CD14-positive monocyte (primary cell): ENCODE data around the gene ZNF25. TPM values are rescaled to one million over a fixed set of nuclear protein-coding genes. Genes with fewer than 3 reads are reported as not detected.

Experiments
- DNase-seq, 3 donors: peaks; one replicate each; pipeline ENCODE4 v3.0.0-alpha.2; 2011 to 2022
- H2AFZ ChIP-seq: 2 replicates; pipeline ENCODE4 v1.6.0; 2012; ENCODE audit warnings: mild to moderate bottlenecking, low read depth, low read length, inconsistent platforms; ENCODE audit not compliant: insufficient read depth, poor library complexity, severe bottlenecking
- H3K27ac ChIP-seq, 2 donors: 1 replicate in 1 of 2; 2 replicates in 1 of 2; pipeline ENCODE4 v1.5.1; 2012 to 2013; ENCODE audit warnings: low read length in 2 of 2, control low read depth in 1 of 2, inconsistent platforms in 1 of 2, low read depth in 1 of 2, mild to moderate bottlenecking in 1 of 2
- H3K27me3 ChIP-seq, 2 donors: one replicate each; pipeline versions ENCODE4 v1.6.0 to v1.6.1; 2011 to 2013; ENCODE audit warnings: low read length in 2 of 2; ENCODE audit not compliant: control insufficient read depth in 2 of 2, insufficient read depth in 2 of 2
- H3K36me3 ChIP-seq, 2 donors: replicated peaks in 1 of 2; 1 replicate in 1 of 2; 2 replicates in 1 of 2; pipeline versions ENCODE4 v1.5.1 to v1.6.1; 2012 to 2013; ENCODE audit warnings: low read length in 2 of 2, control low read depth in 1 of 2, inconsistent platforms in 1 of 2, mild to moderate bottlenecking in 1 of 2; ENCODE audit not compliant: insufficient read depth in 2 of 2, control insufficient read depth in 1 of 2
- H3K4me1 ChIP-seq, 2 donors: 1 replicate in 1 of 2; 2 replicates in 1 of 2; pipeline versions ENCODE4 v1.5.1 to v1.6.1; 2012 to 2013; ENCODE audit warnings: low read length in 2 of 2, control low read depth in 1 of 2, inconsistent platforms in 1 of 2, mild to moderate bottlenecking in 1 of 2, moderate library complexity in 1 of 2; ENCODE audit not compliant: insufficient read depth in 2 of 2, control insufficient read depth in 1 of 2
- H3K4me2 ChIP-seq: replicated peaks from 2 replicates; pipeline ENCODE3; 2012; ENCODE audit warnings: low read length, moderate library complexity, mild to moderate bottlenecking; ENCODE audit not compliant: poor library complexity, severe bottlenecking; ENCODE audit errors: extremely low read depth
- H3K4me3 ChIP-seq, 3 experiments: fragments of 200-600 bp in 1 of 3; sonication (generic) in 1 of 3; replicated peaks in 1 of 3; 1 replicate in 2 of 3; 2 replicates in 1 of 3; pipeline ENCODE4 v1.5.1; 2011 to 2013; ENCODE audit warnings: low read length in 3 of 3, mild to moderate bottlenecking in 3 of 3, control low read depth in 2 of 3, low read depth in 2 of 3, inconsistent platforms in 1 of 3, moderate library complexity in 1 of 3
- H3K79me2 ChIP-seq: 2 replicates; pipeline ENCODE4 v1.6.0; 2012; ENCODE audit warnings: mild to moderate bottlenecking, control low read depth, inconsistent platforms, low read length, moderate library complexity; ENCODE audit not compliant: insufficient read depth
- H3K9ac ChIP-seq: 2 replicates; pipeline ENCODE4 v1.6.0; 2017; ENCODE audit warnings: low read length, mild to moderate bottlenecking; ENCODE audit not compliant: insufficient read depth, poor library complexity, severe bottlenecking
- H3K9me3 ChIP-seq, 2 donors: replicated peaks in 1 of 2; 1 replicate in 1 of 2; 2 replicates in 1 of 2; pipeline versions ENCODE4 v1.5.1 to v1.6.1; 2012 to 2013; ENCODE audit warnings: low read length in 2 of 2, control low read depth in 1 of 2; ENCODE audit not compliant: control insufficient read depth in 1 of 2, insufficient read depth in 1 of 2
- H4K20me1 ChIP-seq: 2 replicates; pipeline ENCODE4 v1.6.0; 2012; ENCODE audit warnings: mild to moderate bottlenecking, low read length, control low read depth, moderate library complexity; ENCODE audit not compliant: insufficient read depth
- H3K27ac Mint-ChIP-seq, 7 donors: one replicate each; pipeline ENCODE4 v1.8.0; 2020; ENCODE audit warnings: mild to moderate bottlenecking in 7 of 7, mixed read lengths in 7 of 7, moderate library complexity in 6 of 7, inconsistent platforms in 2 of 7
- H3K27me3 Mint-ChIP-seq, 3 donors: one replicate each; pipeline ENCODE4 v1.8.0; 2021 to 2022; ENCODE audit warnings: low read depth in 3 of 3, mild to moderate bottlenecking in 3 of 3, mixed read lengths in 3 of 3, moderate library complexity in 3 of 3, inconsistent platforms in 1 of 3
- H3K36me3 Mint-ChIP-seq, 2 donors: one replicate each; pipeline ENCODE4 v1.8.0; 2020; ENCODE audit warnings: mixed read lengths in 2 of 2, inconsistent platforms in 1 of 2, mild to moderate bottlenecking in 1 of 2
- H3K4me1 Mint-ChIP-seq: one replicate; pipeline ENCODE4 v1.8.0; 2020; ENCODE audit warnings: mild to moderate bottlenecking, mixed read lengths
- H3K4me3 Mint-ChIP-seq, 2 donors: one replicate each; pipeline ENCODE4 v1.8.0; 2020; ENCODE audit warnings: mild to moderate bottlenecking in 2 of 2, mixed read lengths in 2 of 2, moderate library complexity in 1 of 2
- H3K9me3 Mint-ChIP-seq, 7 donors: one replicate each; pipeline ENCODE4 v1.8.0; 2020 to 2022; ENCODE audit warnings: mixed read lengths in 7 of 7, mild to moderate bottlenecking in 6 of 7, moderate library complexity in 6 of 7, inconsistent platforms in 2 of 7
- CTCF ChIP-seq: fragments of 200-600 bp; IDR thresholded peaks from one replicate; pipeline ENCODE4 v1.8.0; 2022; ENCODE audit warnings: antibody characterized with exemption, mild to moderate bottlenecking
- WGBS: methylation state at CpG from one replicate; pipeline ENCODE4 v1.1.5; 2013; ENCODE audit warnings: missing lambda C conversion rate; ENCODE audit not compliant: insufficient coverage; 5-methylcytosine and 5-hydroxymethylcytosine counted together
- intact Hi-C, 2 donors: fragments of 100-400 bp; cut with micrococcal nuclease; formaldehyde crosslinking; loops; one replicate each; pipeline versions ENCODE4 v1.15.0 to v1.15.1; 2023
- polyA plus RNA-seq, 3 donors: library from polyadenylated mRNA; depleted of rRNA in 1 of 3; unstranded in 2 of 3; stranded (reverse) in 1 of 3; fragments of 300-500 nt in 2 of 3; fragments of >200 nt in 1 of 3; fragmentation: Illumina TruSeq in 2 of 3; gene quantifications; 1 replicate in 2 of 3; 2 replicates in 1 of 3; pipeline ENCODE4 v1.2.3, GENCODE V29; 2012 to 2021

The ZNF25 gene
- polyA plus RNA-seq, 3 donors: 5.5 to 6.7 (median 6.2) TPM

GRCh38 chr10:37947526-37947925 lies 28.9 kb downstream of the ZNF25 start:
- Histone ChIP-seq H3K79me2 (no peaks in the 10 kb centered on the region), H3K36me3 (peaks cover 7 to 33% of the 10 kb centered on the region in 2 donors), H3K27me3 (no peaks in the 10 kb centered on the region), H3K9ac (no peak overlapping the region), H2AFZ (no peak overlapping the region), H3K4me3 (no peak overlapping the region), H3K4me1 (peaks cover 4 to 8% of the 10 kb centered on the region in 2 donors), H4K20me1 (no peaks in the 10 kb centered on the region), H3K4me2 (no peak overlapping the region), H3K9me3 (peaks cover 0 to 6% of the 10 kb centered on the region in 2 donors), H3K27ac (no peak overlapping the region)
- Mint-ChIP-seq H3K36me3 (peaks cover 26 to 28% of the 10 kb centered on the region in 2 donors), H3K4me3 (no peak overlapping the region), H3K4me1 (peaks cover 13% of the 10 kb centered on the region), H3K9me3 (peaks cover 0 to 27% (median 18%) of the 10 kb centered on the region in 7 donors), H3K27ac (peak overlapping the region in 1 of 7 donors; percentile 18), H3K27me3 (peaks cover 0 to 1% (median 1%) of the 10 kb centered on the region in 3 donors)
- intact Hi-C loops: no loop called here
- no peak for DNase-seq
- TF ChIP-seq CTCF: no peak

DNA sequence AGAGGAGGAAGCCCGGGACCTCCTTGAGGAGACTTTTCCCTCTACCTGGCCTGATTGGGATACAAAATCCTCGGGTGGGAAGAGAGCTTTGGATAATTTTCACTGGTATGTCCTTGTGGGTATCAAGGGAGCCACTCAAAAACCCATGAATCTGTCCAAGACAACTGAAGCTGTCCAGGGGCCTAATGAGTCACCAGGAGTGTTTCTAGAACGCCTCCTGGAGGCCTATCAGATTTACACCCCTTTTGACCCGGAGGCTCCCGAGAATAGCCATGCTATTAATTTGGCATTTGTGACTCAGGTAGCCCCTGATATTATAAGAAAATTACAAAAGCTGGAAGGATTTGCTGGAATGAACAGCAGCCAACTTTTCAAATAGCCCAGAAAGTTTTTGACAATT lies 38.6 kb downstream of the ZNF25 start:
- no peaks in the 10 kb centered on the region for H3K36me3 ChIP-seq
- no peak overlapping the region for H3K4me3 ChIP-seq
- no peaks in the 10 kb centered on the region for H3K27me3 ChIP-seq
- H3K4me2 ChIP-seq: no peak overlapping the region
- H2AFZ ChIP-seq: no peak overlapping the region
- no peak for DNase-seq
- H3K4me1 ChIP-seq: no peaks in the 10 kb centered on the region
- no peaks in the 10 kb centered on the region for H3K79me2 ChIP-seq
- no CpG with 5 or more reads among the region's 5 CpGs for WGBS
- H3K27me3 Mint-ChIP-seq: peaks cover 0 to 4% (median 1%) of the 10 kb centered on the region in 3 donors
- H3K36me3 Mint-ChIP-seq: no peaks in the 10 kb centered on the region
- H3K9me3 ChIP-seq: peaks cover 35 to 44% of the 10 kb centered on the region in 2 donors
- peaks cover 11 to 52% (median 43%) of the 10 kb centered on the region in 7 donors for H3K9me3 Mint-ChIP-seq
- H3K27ac ChIP-seq: no peak overlapping the region
- no peak overlapping the region for H3K4me3 Mint-ChIP-seq
- no peak overlapping the region for H3K9ac ChIP-seq
- no peaks in the 10 kb centered on the region for H4K20me1 ChIP-seq
- no peak for TF ChIP-seq CTCF
- peak overlapping the region in 1 of 7 donors; percentile 24 for H3K27ac Mint-ChIP-seq
- intact Hi-C loops: no loop called here
- H3K4me1 Mint-ChIP-seq: no peaks in the 10 kb centered on the region
